Upper lobe of left lung (tissue), 6 donors: ENCODE data around the gene TET3. TPM values are rescaled to one million over a fixed set of nuclear protein-coding genes. Genes with fewer than 3 reads are reported as not detected.
A peak's percentile ranks its signal among the peaks of the same experiment; 100 is the strongest.

ENCODE experiments used
- ATAC-seq, 2 donors: fragments of 200-7000 bp; cut with Tn5 transposase; one replicate each; pipeline ENCODE4 v1.9.1; 2022; ENCODE audit warnings: mild to moderate bottlenecking in 2 of 2, moderate library complexity in 2 of 2; ENCODE audit not compliant: low FRiP score in 2 of 2
- DNase-seq, 2 donors: peaks; one replicate each; pipeline ENCODE4 v3.0.0-alpha.2; 2019 to 2020
- H3K27ac ChIP-seq, 4 donors: fragments of 200-600 bp; sonication (generic); one replicate each; pipeline ENCODE4 v1.5.1; 2016 to 2019
- H3K27me3 ChIP-seq, 4 donors: fragments of 200-600 bp; sonication (generic); one replicate each; pipeline ENCODE4 v1.5.1; 2017 to 2019
- H3K36me3 ChIP-seq, 4 donors: fragments of 200-600 bp; sonication (generic); one replicate each; pipeline ENCODE4 v1.5.1; 2016 to 2019
- H3K4me1 ChIP-seq, 4 donors: fragments of 200-600 bp; sonication (generic); one replicate each; pipeline ENCODE4 v1.5.1; 2018 to 2019
- H3K4me3 ChIP-seq, 4 donors: fragments of 200-600 bp; sonication (generic); one replicate each; pipeline ENCODE4 v1.5.1; 2017 to 2019; ENCODE audit warnings: mild to moderate bottlenecking in 2 of 4, moderate library complexity in 1 of 4
- H3K9me3 ChIP-seq, 4 donors: fragments of 200-600 bp; sonication (generic); one replicate each; pipeline ENCODE4 v1.5.1; 2018 to 2019
- CTCF ChIP-seq, 6 experiments: fragments of 450-650 bp in 4 of 6; fragments of 200-600 bp in 2 of 6; sonication (generic) in 2 of 6; IDR thresholded peaks; one replicate each; pipeline ENCODE4 v1.5.1; 2016 to 2019; ENCODE audit warnings: antibody characterized with exemption in 6 of 6
- EP300 ChIP-seq, 4 donors: sonication (generic); formaldehyde crosslinking; IDR thresholded peaks; one replicate each; pipeline ENCODE4 v1.5.1; 2017; ENCODE audit warnings: antibody characterized with exemption in 4 of 4, control low read depth in 2 of 4
- POLR2A ChIP-seq, 4 donors: fragments of 450-650 bp; IDR thresholded peaks; one replicate each; pipeline ENCODE4 v1.5.1; 2016 to 2017; ENCODE audit warnings: antibody characterized with exemption in 4 of 4, mild to moderate bottlenecking in 2 of 4
- POLR2AphosphoS5 ChIP-seq, 2 donors: sonication (generic); formaldehyde crosslinking; IDR thresholded peaks; one replicate each; pipeline ENCODE4 v1.5.1; 2017; ENCODE audit warnings: antibody characterized with exemption in 2 of 2
- WGBS, 2 donors: methylation state at CpG; one replicate each; pipeline ENCODE4 v1.1.5; 2017 to 2018; 5-methylcytosine and 5-hydroxymethylcytosine counted together
- total RNA-seq, 6 donors: library from RNA; depleted of rRNA in 4 of 6; stranded (reverse); fragments of >200 nt in 4 of 6; gene quantifications; one replicate each; pipeline versions ENCODE4 v1.1.0 to v1.2.1, GENCODE V29; 2016 to 2021
- donor health status: DM: no; HTN: no; CAD: no; lungs with moderate emphysema.
- donor health status: DM: no; HTN: yes; CAD: no; lungs with severe emphysema.

Gene TET3
- total RNA-seq, 6 donors from 2014 or later, result 17.3 to 53.4 (median 23.6) TPM

GRCh38 chr2:73969356-73969755 lies 15.4 kb upstream of the TET3 start:
- ATAC-seq (no peak), DNase-seq (no peak)
- WGBS, 2 donors, result 77 to 83% methylated on average over 4 of the region's 4 CpGs
- H3K36me3 ChIP-seq, result no peaks in the 10 kb centered on the region
- H3K27me3 ChIP-seq, result no peaks in the 10 kb centered on the region
- H3K4me3 ChIP-seq, result no peak overlapping the region
- no peaks in the 10 kb centered on the region for H3K9me3 ChIP-seq
- H3K27ac ChIP-seq, result peak overlapping the region in 1 of 4 donors; percentile 81
- TF ChIP-seq POLR2AphosphoS5 (IDR thresholded peaks at IDR 0.05) (no peak), CTCF (IDR thresholded peaks at IDR 0.05) (no peak), POLR2A (IDR thresholded peaks at IDR 0.05) (no peak), EP300 (IDR thresholded peaks at IDR 0.05) (no peak)
- H3K4me1 ChIP-seq, result peaks cover 23 to 34% (median 29%) of the 10 kb centered on the region in 4 donors

DNA sequence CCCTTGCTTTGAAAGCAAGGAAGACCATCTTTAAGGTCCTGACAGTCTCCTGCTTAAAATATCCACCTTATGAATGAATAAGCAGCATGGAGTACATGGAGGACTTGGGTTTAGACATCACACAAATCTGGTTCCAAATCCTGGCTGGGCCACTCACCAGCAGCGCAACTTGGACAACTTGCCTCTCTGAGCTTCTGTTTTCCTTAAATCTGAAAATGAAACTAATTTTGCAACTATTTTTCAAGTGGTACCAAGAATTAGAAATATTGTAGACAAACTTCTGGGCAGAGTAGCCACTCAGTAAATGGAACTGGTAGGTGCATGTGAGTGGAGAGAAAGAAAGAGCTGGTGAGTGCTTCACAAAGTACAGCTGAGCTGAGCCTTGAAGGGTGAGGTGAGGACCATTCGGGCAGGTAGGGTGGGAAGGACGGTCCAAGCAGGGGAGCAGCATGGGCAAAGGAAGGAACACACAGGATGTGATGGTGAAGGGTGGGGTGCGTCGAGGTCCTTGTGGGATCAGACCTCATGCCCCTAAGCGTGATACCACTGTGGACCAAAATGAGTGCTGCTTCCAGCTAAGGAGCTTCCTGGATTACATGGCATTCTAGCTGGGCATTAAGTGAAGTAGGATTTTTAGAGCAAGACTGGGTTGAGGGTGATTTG lies 14.4 kb upstream of the TET3 start:
- Histone ChIP-seq H3K27me3 (no peaks in the 10 kb centered on the region), H3K4me3 (peak overlapping the region in 1 of 4 donors; percentile 21), H3K4me1 (peaks cover 24 to 34% (median 29%) of the 10 kb centered on the region in 4 donors), H3K27ac (peak overlapping the region; percentile 75 to 81 (median 79)), H3K36me3 (no peaks in the 10 kb centered on the region), H3K9me3 (no peaks in the 10 kb centered on the region)
- WGBS, 2 donors, result 32 to 44% methylated on average over 6 of the region's 6 CpGs
- peak; percentile 23 to 65 for ATAC-seq
- TF ChIP-seq POLR2AphosphoS5 (IDR thresholded peaks at IDR 0.05), result no peak
- no peak for TF ChIP-seq EP300 (IDR thresholded peaks at IDR 0.05)
- no peak for TF ChIP-seq POLR2A (IDR thresholded peaks at IDR 0.05)
- no peak for TF ChIP-seq CTCF (IDR thresholded peaks at IDR 0.05)
- no peak for DNase-seq

DNA sequence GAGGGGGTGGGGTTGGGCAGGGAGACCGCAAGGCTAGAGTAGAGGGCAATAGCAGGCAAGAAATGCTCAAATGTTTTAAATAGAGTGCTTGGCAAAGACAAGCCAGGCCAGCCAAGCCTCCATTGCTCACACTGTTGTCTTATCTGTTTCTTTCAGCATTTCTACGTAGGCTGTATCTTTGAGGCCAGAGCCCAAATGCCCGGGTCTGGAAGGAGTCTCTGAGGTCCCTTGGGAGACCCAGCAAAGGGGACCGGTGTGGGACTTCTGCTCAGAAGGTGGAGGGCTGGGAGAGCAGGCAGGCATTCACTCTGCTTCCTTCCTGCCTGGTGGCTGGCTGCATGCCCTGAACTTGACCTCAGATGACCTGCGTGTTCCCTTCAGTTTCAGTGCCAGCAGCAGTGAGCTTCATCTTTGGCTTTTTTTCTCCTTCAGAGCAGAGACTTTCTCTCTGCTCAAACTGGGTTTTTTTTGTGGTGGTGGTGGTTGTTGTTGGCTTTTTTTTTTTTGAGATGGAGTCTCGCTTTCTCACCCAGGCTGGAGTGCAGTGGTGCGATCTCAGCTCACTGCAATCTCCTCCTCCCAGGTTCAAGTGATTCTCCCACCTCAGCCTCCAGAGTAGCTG lies 13.7 kb upstream of the TET3 start:
- DNase-seq, result peak in 1 of 2 donors; percentile 91
- H3K9me3 ChIP-seq, result no peaks in the 10 kb centered on the region
- WGBS, 2 donors, result 4 to 14% methylated on average over 7 of the region's 7 CpGs

DNA sequence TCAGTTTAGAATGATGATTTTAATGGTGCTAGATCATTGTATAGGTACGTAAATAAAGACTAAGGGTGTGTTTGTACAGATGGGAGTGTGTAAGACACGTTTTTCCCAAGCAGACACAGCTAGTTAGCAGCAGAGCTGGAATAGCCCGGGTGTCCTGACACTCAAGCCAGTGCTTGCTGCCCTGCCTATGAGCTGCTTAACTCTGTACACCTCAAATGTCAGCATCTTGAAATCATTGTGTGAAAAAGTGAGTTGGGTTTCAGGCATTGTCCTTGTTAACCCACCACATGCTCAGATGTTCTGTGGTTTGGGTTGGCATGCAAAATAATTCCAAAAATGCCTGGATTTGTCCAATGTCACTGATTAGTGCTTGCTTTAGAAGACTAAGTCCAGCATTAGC lies 13.0 kb upstream of the TET3 start:
- no peak overlapping the region for H3K4me3 ChIP-seq
- H3K9me3 ChIP-seq, result no peaks in the 10 kb centered on the region
- H3K27me3 ChIP-seq, result no peaks in the 10 kb centered on the region
- DNase-seq (no peak), ATAC-seq (no peak)
- peaks cover 29 to 34% (median 31%) of the 10 kb centered on the region in 4 donors for H3K4me1 ChIP-seq
- no peaks in the 10 kb centered on the region for H3K36me3 ChIP-seq
- peak overlapping the region; percentile 75 to 81 (median 79) for H3K27ac ChIP-seq
- no peak for TF ChIP-seq EP300 (IDR thresholded peaks at IDR 0.05)
- TF ChIP-seq POLR2AphosphoS5 (IDR thresholded peaks at IDR 0.05), result no peak
- TF ChIP-seq POLR2A (IDR thresholded peaks at IDR 0.05), result no peak
- no peak for TF ChIP-seq CTCF (IDR thresholded peaks at IDR 0.05)
- 49 to 53% methylated on average over 3 of the region's 3 CpGs for WGBS, 2 donors

More for the DNA sequence above, 13.7 kb upstream of the TET3 start:
- Histone ChIP-seq H3K27ac (peak overlapping the region; percentile 75 to 81 (median 79)), H3K36me3 (no peaks in the 10 kb centered on the region), H3K4me3 (peak overlapping the region in 2 of 4 donors; percentile 6 to 21), H3K27me3 (no peaks in the 10 kb centered on the region), H3K4me1 (peaks cover 29 to 34% (median 31%) of the 10 kb centered on the region in 4 donors)
- TF ChIP-seq POLR2AphosphoS5 (IDR thresholded peaks at IDR 0.05), result peak in 1 of 2 donors; percentile 28
- no peak for TF ChIP-seq POLR2A (IDR thresholded peaks at IDR 0.05)
- ATAC-seq, result peak; percentile 82 to 86

GRCh38 chr2:73972846-73973245 lies 11.9 kb upstream of the TET3 start:
- ATAC-seq (no peak), DNase-seq (no peak)
- Histone ChIP-seq H3K36me3 (no peaks in the 10 kb centered on the region), H3K4me3 (no peak overlapping the region), H3K27me3 (no peaks in the 10 kb centered on the region), H3K4me1 (peaks cover 29 to 34% (median 31%) of the 10 kb centered on the region in 4 donors), H3K9me3 (no peaks in the 10 kb centered on the region), H3K27ac (no peak overlapping the region)
- 62% methylated on average over 3 of the region's 3 CpGs for WGBS, 2 donors
- TF ChIP-seq POLR2AphosphoS5 (IDR thresholded peaks at IDR 0.05) (no peak), POLR2A (IDR thresholded peaks at IDR 0.05) (no peak), CTCF (IDR thresholded peaks at IDR 0.05) (no peak), EP300 (IDR thresholded peaks at IDR 0.05) (no peak)
